WTC11 (cell line): ENCODE data around the gene SART1. TPM values are rescaled to one million over a fixed set of nuclear protein-coding genes. Genes with fewer than 3 reads are reported as not detected.

Experiments used
- ATAC-seq: fragments of 200-7000 bp; cut with Tn5 transposase; 2 replicates; pipeline ENCODE4 v1.10.0; 2021; ENCODE audit warnings: mild to moderate bottlenecking, moderate library complexity
- CTCF ChIA-PET: fragments of 300-600 bp; sonication (Branson Sonifier 250); formaldehyde crosslinking; loops from one replicate; lab custom pipeline; 2021; ENCODE audit warnings: antibody characterized with exemption; lab: Charles Lee
- POLR2A ChIA-PET: fragments of 350-600 bp; sonication (Branson Sonifier 250); formaldehyde crosslinking; loops from one replicate; lab custom pipeline; 2021; ENCODE audit warnings: antibody characterized with exemption; lab: Charles Lee
- DNase-seq: peaks from one replicate; pipeline ENCODE4 v3.0.0; 2021; ENCODE audit warnings: low spot score
- H3K27ac Mint-ChIP-seq: 2 replicates; pipeline ENCODE4 v1.8.0; 2021; ENCODE audit warnings: mixed read lengths
- H3K27me3 Mint-ChIP-seq: 2 replicates; pipeline ENCODE4 v1.8.0; 2021; ENCODE audit warnings: low read depth, mild to moderate bottlenecking, moderate library complexity, mixed read lengths
- H3K36me3 Mint-ChIP-seq: 2 replicates; pipeline ENCODE4 v1.8.0; 2021; ENCODE audit warnings: mixed read lengths
- H3K4me1 Mint-ChIP-seq: 2 replicates; pipeline ENCODE4 v1.8.0; 2022; ENCODE audit warnings: mixed read lengths
- H3K4me3 Mint-ChIP-seq: 2 replicates; pipeline ENCODE4 v1.8.0; 2021; ENCODE audit warnings: mild to moderate bottlenecking, moderate library complexity, mixed read lengths
- H3K9me3 Mint-ChIP-seq: 2 replicates; pipeline ENCODE4 v1.8.0; 2021; ENCODE audit warnings: mixed read lengths
- CBFB ChIP-seq: sonication (generic); formaldehyde crosslinking; IDR thresholded peaks from 2 replicates; pipeline ENCODE4 v1.8.1; 2022; ENCODE audit warnings: mild to moderate bottlenecking, low read depth, missing genetic modification reagents
- ELF4 ChIP-seq: sonication (generic); formaldehyde crosslinking; IDR thresholded peaks from 2 replicates; pipeline ENCODE4 v1.8.1; 2022; ENCODE audit warnings: low read depth, mild to moderate bottlenecking, moderate library complexity, missing genetic modification reagents
- ETV6 ChIP-seq: sonication (generic); formaldehyde crosslinking; IDR thresholded peaks from 2 replicates; pipeline ENCODE4 v1.8.1; 2022; ENCODE audit warnings: mild to moderate bottlenecking, missing genetic modification reagents
- FOXP1 ChIP-seq: sonication (generic); formaldehyde crosslinking; IDR thresholded peaks from 2 replicates; pipeline ENCODE4 v1.8.0; 2022; ENCODE audit warnings: missing genetic modification reagents, mild to moderate bottlenecking, moderate library complexity, borderline replicate concordance
- GRHL2 ChIP-seq: fragments of 250-450 bp; sonication (Bioruptor Pico); IDR thresholded peaks from 2 replicates; pipeline ENCODE4 v1.8.0; 2022; ENCODE audit warnings: mild to moderate bottlenecking, moderate library complexity; ENCODE audit not compliant: insufficient replicate concordance, severe bottlenecking
- MXD4 ChIP-seq: fragments of 250-450 bp; sonication (Bioruptor Pico); IDR thresholded peaks from 2 replicates; pipeline ENCODE4 v1.8.0; 2021; ENCODE audit warnings: mild to moderate bottlenecking, moderate library complexity, borderline replicate concordance
- MYBL2 ChIP-seq: sonication (generic); formaldehyde crosslinking; IDR thresholded peaks from 2 replicates; pipeline ENCODE4 v1.8.1; 2023; ENCODE audit warnings: mild to moderate bottlenecking, moderate library complexity, missing genetic modification reagents
- NFE2L1 ChIP-seq: sonication (generic); formaldehyde crosslinking; IDR thresholded peaks from 2 replicates; pipeline ENCODE4 v1.8.1; 2023; ENCODE audit warnings: missing genetic modification reagents
- NR3C1 ChIP-seq: sonication (generic); formaldehyde crosslinking; conservative IDR thresholded peaks from 2 replicates; pipeline ENCODE4 v1.8.1; 2023; ENCODE audit warnings: low read depth, mild to moderate bottlenecking, missing genetic modification reagents
- SMAD3 ChIP-seq: sonication (generic); formaldehyde crosslinking; IDR thresholded peaks from 2 replicates; pipeline ENCODE4 v1.8.0; 2022; ENCODE audit warnings: missing genetic modification reagents, mild to moderate bottlenecking, borderline replicate concordance
- SP1 ChIP-seq: sonication (generic); formaldehyde crosslinking; conservative IDR thresholded peaks from 2 replicates; pipeline ENCODE4 v1.8.1; 2022; ENCODE audit warnings: missing genetic modification reagents
- TCF7 ChIP-seq: sonication (generic); formaldehyde crosslinking; IDR thresholded peaks from 2 replicates; pipeline ENCODE4 v1.8.0; 2022; ENCODE audit warnings: mild to moderate bottlenecking, low read depth, missing genetic modification reagents, moderate library complexity
- TEAD4 ChIP-seq: sonication (generic); formaldehyde crosslinking; IDR thresholded peaks from 2 replicates; pipeline ENCODE4 v1.8.0; 2022; ENCODE audit warnings: mild to moderate bottlenecking, missing genetic modification reagents
- ZBTB21 ChIP-seq: sonication (generic); formaldehyde crosslinking; IDR thresholded peaks from 2 replicates; pipeline ENCODE4 v1.8.1; 2023; ENCODE audit warnings: mild to moderate bottlenecking, missing genetic modification reagents, borderline replicate concordance
- ZNF121 ChIP-seq: sonication (generic); formaldehyde crosslinking; IDR thresholded peaks from 2 replicates; pipeline ENCODE4 v1.8.0; 2023; ENCODE audit warnings: missing genetic modification reagents
- ZNF219 ChIP-seq: sonication (generic); formaldehyde crosslinking; IDR thresholded peaks from 2 replicates; pipeline ENCODE4 v1.8.0; 2023; ENCODE audit warnings: missing genetic modification reagents, mild to moderate bottlenecking, borderline replicate concordance
- ZNF263 ChIP-seq: sonication (generic); formaldehyde crosslinking; IDR thresholded peaks from 2 replicates; pipeline ENCODE4 v1.8.1; 2022; ENCODE audit warnings: low read depth, mild to moderate bottlenecking, moderate library complexity, missing genetic modification reagents
- ZNF396 ChIP-seq: fragments of 250-450 bp; sonication (Bioruptor Pico); IDR thresholded peaks from 2 replicates; pipeline ENCODE4 v1.8.0; 2021; ENCODE audit warnings: mild to moderate bottlenecking, moderate library complexity, borderline replicate concordance
- ZNF416 ChIP-seq: fragments of 250-450 bp; sonication (Bioruptor Pico); IDR thresholded peaks from 2 replicates; pipeline ENCODE4 v1.9.0; 2021; ENCODE audit warnings: mild to moderate bottlenecking, inconsistent platforms
- total RNA-seq: library from RNA; stranded (reverse); gene quantifications from 3 replicates; pipeline ENCODE4 v1.2.3, GENCODE V29; 2021
- TF ChIP-seq, protein P1 (sequence below): sonication (generic); formaldehyde crosslinking; IDR thresholded peaks from 2 replicates; pipeline ENCODE4 v1.8.1; 2023; ENCODE audit warnings: mild to moderate bottlenecking, missing genetic modification reagents
- TF ChIP-seq, protein P2 (sequence below): fragments of 250-450 bp; sonication (Bioruptor Pico); IDR thresholded peaks from 2 replicates; pipeline ENCODE4 v2.1.2; 2022; ENCODE audit warnings: mild to moderate bottlenecking, moderate library complexity
- TF ChIP-seq, protein P3 (sequence below): sonication (generic); formaldehyde crosslinking; IDR thresholded peaks from 2 replicates; pipeline ENCODE4 v1.8.0; 2023; ENCODE audit warnings: mild to moderate bottlenecking, missing genetic modification reagents
- TF ChIP-seq, protein P4 (sequence below): sonication (generic); formaldehyde crosslinking; IDR thresholded peaks from 2 replicates; pipeline ENCODE4 v1.8.1; 2023; ENCODE audit warnings: mild to moderate bottlenecking, moderate library complexity, missing genetic modification reagents

SART1 gene
- total RNA-seq, 1 experiment from 2014 or later, result 57.0 TPM

DNA sequence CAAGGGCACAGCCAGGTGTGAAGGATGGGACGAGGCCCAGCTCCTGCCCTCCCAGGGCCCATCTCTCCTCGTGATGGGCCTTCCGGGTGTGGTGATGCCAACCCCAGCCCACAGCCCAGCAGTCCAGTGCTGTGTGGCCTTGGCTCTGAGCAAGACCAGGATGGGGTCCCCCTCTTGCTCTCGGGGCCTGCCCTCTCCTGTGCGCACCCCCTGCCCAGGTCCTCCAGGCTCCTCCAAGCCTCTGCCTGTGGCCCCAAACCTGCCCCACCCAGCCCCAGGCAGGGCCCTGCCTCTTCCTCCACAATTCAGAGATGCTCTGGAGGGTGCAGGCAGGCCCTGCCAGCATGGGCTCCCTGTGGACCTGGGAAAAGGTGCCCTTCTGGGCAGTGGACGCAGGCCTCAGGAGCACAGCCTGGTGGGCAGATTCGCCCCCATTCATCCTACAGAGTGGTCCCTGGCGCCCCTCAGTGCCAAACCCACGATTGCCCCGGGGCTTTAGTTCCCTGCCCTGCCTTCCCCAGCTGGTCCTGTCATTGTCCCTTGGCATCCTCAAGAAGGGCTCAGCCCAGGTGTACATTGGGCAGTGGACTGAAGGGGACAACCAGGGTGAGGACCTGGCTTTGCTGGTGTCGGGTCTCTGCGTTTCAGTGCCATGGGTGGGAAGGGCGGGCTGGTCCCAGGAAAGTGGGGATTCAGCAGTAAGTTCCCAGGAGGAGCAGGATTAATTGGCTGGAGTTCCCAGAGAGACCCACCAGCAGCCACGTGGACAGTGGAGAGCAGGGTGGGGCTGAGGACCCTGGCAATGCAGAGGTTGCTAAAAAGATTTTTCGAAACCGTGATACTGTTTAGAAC is 20.7 kb downstream of the SART1 start (continued):
- TF ChIP-seq, protein P1, sequence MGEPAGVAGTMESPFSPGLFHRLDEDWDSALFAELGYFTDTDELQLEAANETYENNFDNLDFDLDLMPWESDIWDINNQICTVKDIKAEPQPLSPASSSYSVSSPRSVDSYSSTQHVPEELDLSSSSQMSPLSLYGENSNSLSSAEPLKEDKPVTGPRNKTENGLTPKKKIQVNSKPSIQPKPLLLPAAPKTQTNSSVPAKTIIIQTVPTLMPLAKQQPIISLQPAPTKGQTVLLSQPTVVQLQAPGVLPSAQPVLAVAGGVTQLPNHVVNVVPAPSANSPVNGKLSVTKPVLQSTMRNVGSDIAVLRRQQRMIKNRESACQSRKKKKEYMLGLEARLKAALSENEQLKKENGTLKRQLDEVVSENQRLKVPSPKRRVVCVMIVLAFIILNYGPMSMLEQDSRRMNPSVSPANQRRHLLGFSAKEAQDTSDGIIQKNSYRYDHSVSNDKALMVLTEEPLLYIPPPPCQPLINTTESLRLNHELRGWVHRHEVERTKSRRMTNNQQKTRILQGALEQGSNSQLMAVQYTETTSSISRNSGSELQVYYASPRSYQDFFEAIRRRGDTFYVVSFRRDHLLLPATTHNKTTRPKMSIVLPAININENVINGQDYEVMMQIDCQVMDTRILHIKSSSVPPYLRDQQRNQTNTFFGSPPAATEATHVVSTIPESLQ, result no peak
- TF ChIP-seq, protein P2, sequence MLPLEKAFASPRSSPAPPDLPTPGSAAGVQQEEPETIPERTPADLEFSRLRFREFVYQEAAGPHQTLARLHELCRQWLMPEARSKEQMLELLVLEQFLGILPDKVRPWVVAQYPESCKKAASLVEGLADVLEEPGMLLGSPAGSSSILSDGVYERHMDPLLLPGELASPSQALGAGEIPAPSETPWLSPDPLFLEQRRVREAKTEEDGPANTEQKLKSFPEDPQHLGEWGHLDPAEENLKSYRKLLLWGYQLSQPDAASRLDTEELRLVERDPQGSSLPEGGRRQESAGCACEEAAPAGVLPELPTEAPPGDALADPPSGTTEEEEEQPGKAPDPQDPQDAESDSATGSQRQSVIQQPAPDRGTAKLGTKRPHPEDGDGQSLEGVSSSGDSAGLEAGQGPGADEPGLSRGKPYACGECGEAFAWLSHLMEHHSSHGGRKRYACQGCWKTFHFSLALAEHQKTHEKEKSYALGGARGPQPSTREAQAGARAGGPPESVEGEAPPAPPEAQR (CRISPR knock-in tag), result no peak
- TF ChIP-seq MXD4 (CRISPR knock-in tag) (no peak), GRHL2 (CRISPR knock-in tag) (no peak), ZBTB21 (CRISPR knock-in tag) (no peak), MYBL2 (CRISPR knock-in tag) (no peak)
- TF ChIP-seq, protein P3, sequence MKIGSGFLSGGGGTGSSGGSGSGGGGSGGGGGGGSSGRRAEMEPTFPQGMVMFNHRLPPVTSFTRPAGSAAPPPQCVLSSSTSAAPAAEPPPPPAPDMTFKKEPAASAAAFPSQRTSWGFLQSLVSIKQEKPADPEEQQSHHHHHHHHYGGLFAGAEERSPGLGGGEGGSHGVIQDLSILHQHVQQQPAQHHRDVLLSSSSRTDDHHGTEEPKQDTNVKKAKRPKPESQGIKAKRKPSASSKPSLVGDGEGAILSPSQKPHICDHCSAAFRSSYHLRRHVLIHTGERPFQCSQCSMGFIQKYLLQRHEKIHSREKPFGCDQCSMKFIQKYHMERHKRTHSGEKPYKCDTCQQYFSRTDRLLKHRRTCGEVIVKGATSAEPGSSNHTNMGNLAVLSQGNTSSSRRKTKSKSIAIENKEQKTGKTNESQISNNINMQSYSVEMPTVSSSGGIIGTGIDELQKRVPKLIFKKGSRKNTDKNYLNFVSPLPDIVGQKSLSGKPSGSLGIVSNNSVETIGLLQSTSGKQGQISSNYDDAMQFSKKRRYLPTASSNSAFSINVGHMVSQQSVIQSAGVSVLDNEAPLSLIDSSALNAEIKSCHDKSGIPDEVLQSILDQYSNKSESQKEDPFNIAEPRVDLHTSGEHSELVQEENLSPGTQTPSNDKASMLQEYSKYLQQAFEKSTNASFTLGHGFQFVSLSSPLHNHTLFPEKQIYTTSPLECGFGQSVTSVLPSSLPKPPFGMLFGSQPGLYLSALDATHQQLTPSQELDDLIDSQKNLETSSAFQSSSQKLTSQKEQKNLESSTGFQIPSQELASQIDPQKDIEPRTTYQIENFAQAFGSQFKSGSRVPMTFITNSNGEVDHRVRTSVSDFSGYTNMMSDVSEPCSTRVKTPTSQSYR (CRISPR knock-in tag), result no peak

DNA sequence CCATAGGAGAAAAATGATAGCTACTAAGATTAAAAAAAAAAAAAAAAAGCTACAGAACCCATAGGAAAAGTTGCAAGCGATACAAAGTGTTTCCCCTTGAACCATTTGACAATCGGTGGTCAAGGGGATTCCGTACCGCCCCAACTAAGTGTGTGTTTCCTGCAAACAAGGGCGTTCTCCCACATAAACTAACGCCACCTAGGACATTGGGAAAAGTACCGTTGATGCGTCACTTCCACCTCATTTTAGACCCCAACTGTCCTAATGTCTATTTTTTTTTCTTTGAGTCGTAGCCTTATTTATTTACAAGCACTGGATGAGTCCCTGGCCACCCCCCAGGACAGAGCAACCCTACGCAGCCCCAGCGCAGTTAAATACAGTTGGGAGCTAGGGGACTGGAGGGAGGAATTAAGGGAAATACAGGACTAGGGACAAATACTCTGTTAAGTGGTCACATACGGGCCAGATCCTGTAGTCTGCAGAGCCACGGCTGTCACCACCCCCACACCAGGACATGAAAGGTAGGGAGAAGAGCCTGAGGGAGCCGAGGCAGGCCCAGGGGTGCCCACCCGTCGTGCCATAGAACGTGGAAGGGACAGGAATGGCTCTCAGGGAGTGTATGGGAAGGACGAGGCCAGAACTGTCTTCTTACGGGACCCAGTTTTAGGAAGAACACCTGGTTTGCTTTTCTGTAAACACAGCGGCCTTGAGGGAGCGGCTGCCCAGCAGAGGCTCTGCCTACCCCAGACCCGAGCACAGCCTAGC is 21.5 kb downstream of the SART1 start:
- POLR2A ChIA-PET, result no interaction called here
- Mint-ChIP-seq H3K27me3 (no peaks in the 10 kb centered on the region), H3K27ac (no peak overlapping the region), H3K9me3 (no peaks in the 10 kb centered on the region), H3K36me3 (peaks cover 7% of the 10 kb centered on the region; the same call in 1 of the 2 replicates), H3K4me1 (no peaks in the 10 kb centered on the region), H3K4me3 (no peak overlapping the region)
- DNase-seq (no peak), ATAC-seq (no peak)
- no peak for TF ChIP-seq FOXP1 (CRISPR knock-in tag)
- no peak for TF ChIP-seq CBFB
- TF ChIP-seq ZNF416 (CRISPR knock-in tag), result no peak
- no peak for TF ChIP-seq ZNF396 (CRISPR knock-in tag)
- TF ChIP-seq ELF4, result no peak
- no peak for TF ChIP-seq NR3C1 (CRISPR knock-in tag)
- TF ChIP-seq ZNF219 (CRISPR knock-in tag), result no peak
- TF ChIP-seq, protein P3 (CRISPR knock-in tag), result no peak
- TF ChIP-seq TCF7 (CRISPR knock-in tag), result no peak
- TF ChIP-seq SP1, result no peak
- no peak for TF ChIP-seq SMAD3
- TF ChIP-seq, protein P4, sequence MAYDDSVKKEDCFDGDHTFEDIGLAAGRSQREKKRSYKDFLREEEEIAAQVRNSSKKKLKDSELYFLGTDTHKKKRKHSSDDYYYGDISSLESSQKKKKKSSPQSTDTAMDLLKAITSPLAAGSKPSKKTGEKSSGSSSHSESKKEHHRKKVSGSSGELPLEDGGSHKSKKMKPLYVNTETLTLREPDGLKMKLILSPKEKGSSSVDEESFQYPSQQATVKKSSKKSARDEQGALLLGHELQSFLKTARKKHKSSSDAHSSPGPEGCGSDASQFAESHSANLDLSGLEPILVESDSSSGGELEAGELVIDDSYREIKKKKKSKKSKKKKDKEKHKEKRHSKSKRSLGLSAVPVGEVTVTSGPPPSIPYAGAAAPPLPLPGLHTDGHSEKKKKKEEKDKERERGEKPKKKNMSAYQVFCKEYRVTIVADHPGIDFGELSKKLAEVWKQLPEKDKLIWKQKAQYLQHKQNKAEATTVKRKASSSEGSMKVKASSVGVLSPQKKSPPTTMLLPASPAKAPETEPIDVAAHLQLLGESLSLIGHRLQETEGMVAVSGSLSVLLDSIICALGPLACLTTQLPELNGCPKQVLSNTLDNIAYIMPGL (CRISPR knock-in tag), result no peak
- no peak for TF ChIP-seq TEAD4
- no peak for TF ChIP-seq ETV6 (CRISPR knock-in tag)
- no peak for TF ChIP-seq NFE2L1 (CRISPR knock-in tag)
- no peak for TF ChIP-seq ZNF121 (CRISPR knock-in tag)
- no peak for TF ChIP-seq ZNF263 (CRISPR knock-in tag)
- CTCF ChIA-PET, result interaction anchor here (0.9 kb wide), 1 partner anchor 203 kb away, joined by 4 read pairs; no protein-coding TSS in a partner anchor
